GM12878 (cell line): Measurements from ENCODE around the gene TP63. TPM values are rescaled to one million over a fixed set of nuclear protein-coding genes. Genes with fewer than 3 reads are reported as not detected.

Source experiments
- ATAC-seq: fragments of 200-7000 bp; cut with Tn5 transposase; 3 replicates; pipeline ENCODE4 v1.9.1; 2020; ENCODE audit warnings: mild to moderate bottlenecking, moderate library complexity
- BruUV-seq: library from RNA; stranded (reverse); fragments of 400-500 nt; replicated peaks from 2 replicates; lab custom pipeline; 2021; lab: Mats Ljungman, UMichigan
- CTCF ChIA-PET: fragments of 300-600 bp; sonication (Branson Sonifier 250); formaldehyde crosslinking; extraction: SDS; loops from one replicate; lab custom pipeline; 2021; ENCODE audit warnings: inconsistent platforms; lab: Yijun Ruan, JAX
- POLR2A ChIA-PET: fragments of 350-600 bp; formaldehyde crosslinking; extraction: SDS; loops from one replicate; lab custom pipeline; 2021; ENCODE audit warnings: inconsistent platforms; lab: Charles Lee
- RAD21 ChIA-PET: fragments of 300-600 bp; sonication (Branson Sonifier 250); formaldehyde crosslinking; loops from one replicate; lab custom pipeline; 2023; ENCODE audit warnings: antibody characterized with exemption; ENCODE audit not compliant: unreplicated experiment; lab: Charles Lee
- SMC1A ChIA-PET: fragments of 300-600 bp; sonication (Branson Sonifier 250); formaldehyde crosslinking; loops from one replicate; lab custom pipeline; 2023; ENCODE audit not compliant: unreplicated experiment, uncharacterized antibody; lab: Charles Lee
- DNase-seq: peaks from one replicate; pipeline ENCODE4 v3.0.0-alpha.2; 2011; ENCODE audit warnings: low read depth, low spot score
- FAIRE-seq: peaks from 3 replicates; lab custom pipeline; 2011; peaks lifted over from hg19 to GRCh38; lab: Jason Lieb, UNC
- H2AFZ ChIP-seq: 2 replicates; pipeline ENCODE4 v1.6.0; 2011; ENCODE audit warnings: low read depth, low read length, control low read depth; ENCODE audit not compliant: control insufficient read depth
- H3K27ac ChIP-seq: 2 replicates; pipeline ENCODE4 v1.5.1; 2011; ENCODE audit warnings: control low read depth; ENCODE audit not compliant: control insufficient read depth, insufficient read depth
- H3K27me3 ChIP-seq, 2 experiments: replicated peaks in 1 of 2; 2 replicates each; pipeline versions ENCODE4 v1.6.0 to v1.6.1; 2011; ENCODE audit warnings: low read length in 1 of 2; ENCODE audit not compliant: control insufficient read depth in 2 of 2, insufficient read depth in 2 of 2
- H3K36me3 ChIP-seq, 2 experiments: 2 replicates each; pipeline ENCODE4 v1.5.1; 2011; ENCODE audit warnings: low read length in 1 of 2; ENCODE audit not compliant: control insufficient read depth in 2 of 2, insufficient read depth in 2 of 2
- H3K4me1 ChIP-seq: 2 replicates; pipeline ENCODE4 v1.6.1; 2011; ENCODE audit warnings: mild to moderate bottlenecking, low read length, moderate library complexity, mixed read lengths; ENCODE audit not compliant: control insufficient read depth, insufficient read depth
- H3K4me2 ChIP-seq: 2 replicates; pipeline ENCODE4 v1.6.0; 2011; ENCODE audit warnings: control low read depth; ENCODE audit not compliant: control insufficient read depth, insufficient read depth
- H3K4me3 ChIP-seq: fragments of 200-600 bp; sonication (generic); 2 replicates; pipeline ENCODE4 v1.5.1; 2016
- H3K79me2 ChIP-seq: 2 replicates; pipeline ENCODE4 v1.6.0; 2011; ENCODE audit warnings: low read length; ENCODE audit not compliant: control insufficient read depth, insufficient read depth
- H3K9ac ChIP-seq: 2 replicates; pipeline ENCODE4 v1.8.0; 2011; ENCODE audit warnings: low read length, control low read depth, mixed read lengths; ENCODE audit not compliant: control insufficient read depth, insufficient read depth
- H3K9me3 ChIP-seq: replicated peaks from 3 replicates; pipeline ENCODE4 v1.5.1; 2011; ENCODE audit warnings: mild to moderate bottlenecking, low read length; ENCODE audit not compliant: control insufficient read depth, insufficient read depth
- H4K20me1 ChIP-seq: 2 replicates; pipeline ENCODE4 v1.6.0; 2011; ENCODE audit not compliant: control insufficient read depth, insufficient read depth
- ASH2L ChIP-seq: fragments of 300-600, 200-600 bp; sonication (generic); IDR thresholded peaks from 2 replicates; pipeline ENCODE4 v1.6.1; 2017; ENCODE audit warnings: low read depth, mild to moderate bottlenecking, borderline replicate concordance
- BCL3 ChIP-seq: IDR thresholded peaks from 2 replicates; pipeline ENCODE4 v1.6.1; 2011; ENCODE audit warnings: borderline replicate concordance, low read depth, mild to moderate bottlenecking, moderate library complexity, low read length; ENCODE audit not compliant: insufficient read depth, poor library complexity, severe bottlenecking
- E2F8 ChIP-seq: fragments of 450-650 bp; IDR thresholded peaks from 2 replicates; pipeline ENCODE4 v1.6.1; 2018; ENCODE audit warnings: mild to moderate bottlenecking, low read depth, moderate library complexity; ENCODE audit not compliant: partially characterized antibody
- JUNB ChIP-seq: IDR thresholded peaks from 2 replicates; pipeline ENCODE4 v1.6.1; 2016; ENCODE audit warnings: antibody characterized with exemption, mild to moderate bottlenecking
- LARP7 ChIP-seq: fragments of 450-650 bp; IDR thresholded peaks from 2 replicates; pipeline ENCODE4 v1.6.1; 2017; ENCODE audit warnings: mild to moderate bottlenecking
- NBN ChIP-seq: fragments of 450-650 bp; IDR thresholded peaks from 2 replicates; pipeline ENCODE4 v1.6.1; 2016
- RELA ChIP-seq: fragments of 450-650 bp; IDR thresholded peaks from 2 replicates; pipeline ENCODE4 v1.8.0; 2014; ENCODE audit warnings: borderline replicate concordance; ENCODE audit not compliant: partially characterized antibody
- SMARCA5 ChIP-seq: fragments of 450-650 bp; IDR thresholded peaks from 2 replicates; pipeline ENCODE4 v1.6.1; 2017; ENCODE audit warnings: mild to moderate bottlenecking
- in situ Hi-C: fragments of 300-500 bp; cut with MboI; formaldehyde crosslinking; loops from 9 replicates; pipeline ENCODE4 v1.14.3; 2018; ENCODE audit warnings: mixed read lengths
- intact Hi-C: fragments of 100-400 bp; cut with micrococcal nuclease; formaldehyde crosslinking; loops from one replicate; pipeline ENCODE4 v1.14.2; 2022; ENCODE audit not compliant: unreplicated experiment
- polyA plus RNA-seq, 11 experiments: library from polyadenylated mRNA; depleted of rRNA in 4 of 11; unstranded in 6 of 11; stranded (reverse) in 5 of 11; fragments of >200 nt; fragmentation: Nextera tagmentation in 4 of 11; fragmentation: Illumina TruSeq in 1 of 11; extraction: Ambion mirVana in 4 of 11; extraction: Trizol in 1 of 11; gene quantifications; 1 replicate in 1 of 11; 2 replicates in 10 of 11; pipeline versions ENCODE4 v1.2.1 to v1.2.3, GENCODE V29; 2011 to 2016; ENCODE audit warnings: inconsistent platforms in 2 of 11, missing spikeins in 2 of 11, low read depth in 1 of 11
- total RNA-seq, 4 experiments: library from RNA; depleted of rRNA in 3 of 4; stranded (reverse); fragments of >200 nt in 3 of 4; fragmentation: Illumina TruSeq in 1 of 4; extraction: Trizol in 1 of 4; gene quantifications; 2 replicates each; pipeline versions ENCODE4 v1.2.1 to v1.2.3, GENCODE V29; 2013 to 2021

Gene TP63
- total and polyA plus RNA-seq, 10 of the 15 experiments (the other 5 are each of a cell fraction or from before 2014, with no cell fraction given), result 1.4 to 10.8 (median 6.2) TPM

- FAIRE-seq (no peak), ATAC-seq (no peak), DNase-seq (no peak)
- BruUV-seq, result no TSS peak
- CTCF ChIA-PET, result no interaction called here
- SMC1A ChIA-PET, result interaction anchor here (0.7 to 1.1 kb wide), 2 partner anchors 13 to 83 kb away, joined by 3 read pairs; no protein-coding TSS in a partner anchor
- Histone ChIP-seq H4K20me1 (no peaks in the 10 kb centered on the region), H3K27me3 (no peaks in the 10 kb centered on the region), H3K4me1 (no peaks in the 10 kb centered on the region; the same call in 1 of the 2 replicates), H3K9me3 (peaks cover 7% of the 10 kb centered on the region), H3K36me3 (no peaks in the 10 kb centered on the region), H3K9ac (no peak overlapping the region), H3K27ac (no peak overlapping the region), H3K79me2 (no peaks in the 10 kb centered on the region; the same call in 1 of the 2 replicates), H3K4me2 (no peak overlapping the region), H2AFZ (no peak overlapping the region), H3K4me3 (no peak overlapping the region)
- RAD21 ChIA-PET, result interaction anchor here (1.2 kb wide), 1 partner anchor 10 kb away, joined by 3 read pairs; no protein-coding TSS in a partner anchor
- in situ Hi-C loops (no loop called here), intact Hi-C loops (no loop called here)
- POLR2A ChIA-PET, result no interaction called here
- TF ChIP-seq RELA (no peak), ASH2L (no peak), JUNB (no peak), SMARCA5 (no peak), E2F8 (no peak), LARP7 (no peak), NBN (no peak), BCL3 (no peak)
Observed at GRCh38 chr3:189680723-189681122, 49.5 kb downstream of the TP63 start.
